Ectodermal cell (in vitro differentiated cells): ENCODE data around the gene CPM.

Experiments
- H3K27ac ChIP-seq: 2 replicates; pipeline ENCODE4 v1.7.0; 2013; ENCODE audit warnings: mild to moderate bottlenecking, low read depth, low read length; ENCODE audit not compliant: insufficient read depth, poor library complexity, severe bottlenecking
- H3K27me3 ChIP-seq: 2 replicates; pipeline ENCODE4 v1.7.0; 2013; ENCODE audit warnings: mild to moderate bottlenecking, low read length; ENCODE audit not compliant: insufficient read depth, control insufficient read depth, poor library complexity, severe bottlenecking
- H3K36me3 ChIP-seq: one replicate; pipeline ENCODE4 v1.7.0; 2013; ENCODE audit warnings: low read length; ENCODE audit not compliant: control insufficient read depth, insufficient read depth
- H3K4me1 ChIP-seq: one replicate; pipeline ENCODE4 v1.7.0; 2013; ENCODE audit warnings: low read length; ENCODE audit not compliant: control insufficient read depth, insufficient read depth
- H3K4me3 ChIP-seq: 2 replicates; pipeline ENCODE4 v1.7.0; 2013; ENCODE audit warnings: low read depth, low read length, control low read depth; ENCODE audit not compliant: insufficient read depth
- H3K9me3 ChIP-seq: 2 replicates; pipeline ENCODE4 v1.7.0; 2013; ENCODE audit warnings: mild to moderate bottlenecking, low read length, moderate library complexity; ENCODE audit not compliant: control insufficient read depth
- WGBS, 2 experiments: methylation state at CpG; one replicate each; pipeline ENCODE4 v1.1.7; 2013; ENCODE audit warnings: missing lambda C conversion rate in 2 of 2; 5-methylcytosine and 5-hydroxymethylcytosine counted together

The CPM gene

GRCh38 chr12:68971404-68971803 is 38.4 kb upstream of the CPM start:
- H3K4me1 ChIP-seq, result no peaks in the 10 kb centered on the region
- H3K4me3 ChIP-seq, result no peak overlapping the region
- H3K9me3 ChIP-seq, result no peaks in the 10 kb centered on the region
- no peak overlapping the region for H3K27ac ChIP-seq
- 91 to 96% methylated on average over 7 to 8 of the region's 8 CpGs for WGBS, 2 experiments
- H3K36me3 ChIP-seq, result no peaks in the 10 kb centered on the region
- no peaks in the 10 kb centered on the region for H3K27me3 ChIP-seq

GRCh38 chr12:68970951-68971350 is 38.0 kb upstream of the CPM start:
- H3K9me3 ChIP-seq, result no peaks in the 10 kb centered on the region
- no peaks in the 10 kb centered on the region for H3K27me3 ChIP-seq
- no peaks in the 10 kb centered on the region for H3K36me3 ChIP-seq
- no peak overlapping the region for H3K27ac ChIP-seq
- no peak overlapping the region for H3K4me3 ChIP-seq
- WGBS, 2 experiments, result no CpG with 5 or more reads among the region's 1 CpG
- H3K4me1 ChIP-seq, result no peaks in the 10 kb centered on the region

- Histone ChIP-seq H3K4me1 (no peaks in the 10 kb centered on the region), H3K27ac (no peak overlapping the region), H3K36me3 (no peaks in the 10 kb centered on the region), H3K4me3 (no peak overlapping the region), H3K9me3 (no peaks in the 10 kb centered on the region), H3K27me3 (no peaks in the 10 kb centered on the region)
Measured at GRCh38 chr12:68970306-68970705, 37.3 kb upstream of the CPM start.

GRCh38 chr12:68967046-68967445 is 34.1 kb upstream of the CPM start:
- no peak overlapping the region for H3K27ac ChIP-seq
- WGBS, 2 experiments, result 95 to 97% methylated on average over 3 of the region's 3 CpGs

DNA sequence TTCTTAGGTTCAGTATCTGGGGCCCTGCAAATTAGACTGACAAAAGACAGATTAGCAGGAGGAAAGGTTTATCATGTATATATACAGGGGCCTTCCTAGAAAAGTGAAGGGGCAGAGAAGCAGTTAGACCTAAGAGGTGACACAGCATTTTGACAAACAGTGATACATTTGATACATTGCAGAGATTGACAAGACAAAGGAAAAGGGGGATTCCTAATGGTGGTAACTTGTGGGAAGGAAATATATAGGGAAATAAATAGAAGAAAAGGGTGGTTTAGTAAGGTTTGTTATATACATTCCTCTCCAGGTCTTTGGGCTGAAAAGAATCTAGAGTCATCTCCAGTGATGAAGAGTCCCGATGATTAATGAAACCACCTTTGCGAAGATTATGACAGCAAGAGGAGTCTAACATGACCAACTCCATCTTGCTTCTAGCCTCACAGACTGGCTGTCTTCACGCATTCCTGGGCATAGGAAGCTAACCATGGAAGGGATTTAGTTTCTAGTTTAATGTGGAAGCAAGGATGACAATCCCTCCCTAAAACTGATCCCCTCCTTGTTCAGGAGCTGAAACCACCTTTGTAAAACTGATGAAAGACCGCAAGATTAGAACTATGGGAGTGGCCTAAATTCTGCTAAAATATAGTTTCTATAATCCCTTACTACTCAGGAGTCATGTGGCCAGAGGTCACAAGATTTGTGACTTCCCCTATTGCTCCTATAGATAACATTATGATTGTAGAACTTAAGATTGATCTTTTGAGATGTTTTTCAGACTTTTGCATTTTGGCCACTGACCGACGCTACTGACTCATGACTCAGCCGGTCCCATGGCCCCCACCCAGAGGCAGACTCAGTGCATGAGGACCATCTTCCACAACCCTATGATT is 31.1 kb upstream of the CPM start:
- H3K4me3 ChIP-seq, result no peak overlapping the region
- H3K9me3 ChIP-seq, result no peaks in the 10 kb centered on the region
- WGBS, 2 experiments, result 94 to 98% methylated on average over 7 of the region's 7 CpGs
- H3K36me3 ChIP-seq, result no peaks in the 10 kb centered on the region
- H3K27me3 ChIP-seq, result no peaks in the 10 kb centered on the region
- no peak overlapping the region for H3K27ac ChIP-seq
- H3K4me1 ChIP-seq, result no peaks in the 10 kb centered on the region

More at GRCh38 chr12:68967046-68967445, 34.1 kb upstream of the CPM start:
- Histone ChIP-seq H3K36me3 (no peaks in the 10 kb centered on the region), H3K4me1 (no peaks in the 10 kb centered on the region), H3K27me3 (no peaks in the 10 kb centered on the region), H3K4me3 (no peak overlapping the region), H3K9me3 (no peaks in the 10 kb centered on the region)

GRCh38 chr12:68962877-68963855 is 30.2 kb upstream of the CPM start:
- Histone ChIP-seq H3K27ac (no peak overlapping the region), H3K36me3 (no peaks in the 10 kb centered on the region), H3K9me3 (no peaks in the 10 kb centered on the region), H3K27me3 (no peaks in the 10 kb centered on the region), H3K4me1 (no peaks in the 10 kb centered on the region), H3K4me3 (no peak overlapping the region)
- 92 to 93% methylated on average over 5 of the region's 5 CpGs for WGBS, 2 experiments

- H3K36me3 ChIP-seq, result no peaks in the 10 kb centered on the region
- 95 to 97% methylated on average over 6 of the region's 7 CpGs for WGBS, 2 experiments
- H3K27ac ChIP-seq, result no peak overlapping the region
- no peak overlapping the region for H3K4me3 ChIP-seq
- no peaks in the 10 kb centered on the region for H3K27me3 ChIP-seq
- H3K9me3 ChIP-seq, result no peaks in the 10 kb centered on the region
- H3K4me1 ChIP-seq, result no peaks in the 10 kb centered on the region
Measured at GRCh38 chr12:68959891-68960464, 27.0 kb upstream of the CPM start.

DNA sequence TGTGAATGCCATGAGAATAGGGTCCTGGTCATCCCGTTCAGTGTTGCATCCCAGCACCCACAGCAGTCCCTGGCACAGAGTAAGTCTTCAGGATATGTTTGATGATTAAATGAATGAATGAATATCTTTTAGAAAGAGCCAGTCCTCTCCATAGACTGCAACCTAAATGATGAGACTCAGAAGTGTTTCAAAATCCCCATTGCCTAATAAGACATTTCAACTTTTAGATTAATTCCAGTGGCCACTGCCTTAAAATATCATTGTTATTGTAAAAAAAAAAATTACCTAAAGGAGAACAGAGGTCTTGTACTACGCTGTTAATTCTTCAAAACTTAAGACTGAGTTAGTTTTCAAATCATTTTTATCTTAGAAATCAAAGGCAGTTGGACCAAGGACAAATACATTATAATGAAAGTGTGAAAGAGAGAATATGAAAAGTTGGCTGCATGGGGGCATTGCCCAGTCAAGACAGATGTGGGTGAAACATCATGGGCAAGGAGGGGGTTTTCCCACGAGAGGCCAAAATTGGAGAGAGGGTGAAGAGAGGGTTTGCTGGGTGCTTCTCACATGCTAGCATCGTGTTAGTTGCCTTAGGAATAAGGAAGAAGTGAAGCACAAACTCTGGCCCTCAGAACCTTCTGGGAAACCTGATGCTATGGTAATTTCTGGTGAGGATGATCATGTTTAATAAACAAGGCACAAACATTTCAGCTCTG is 26.3 kb upstream of the CPM start:
- Histone ChIP-seq H3K9me3 (no peaks in the 10 kb centered on the region), H3K27ac (no peak overlapping the region), H3K36me3 (no peaks in the 10 kb centered on the region), H3K4me1 (no peaks in the 10 kb centered on the region), H3K27me3 (no peaks in the 10 kb centered on the region), H3K4me3 (no peak overlapping the region)
- 89 to 90% methylated on average over 4 of the region's 4 CpGs for WGBS, 2 experiments

DNA sequence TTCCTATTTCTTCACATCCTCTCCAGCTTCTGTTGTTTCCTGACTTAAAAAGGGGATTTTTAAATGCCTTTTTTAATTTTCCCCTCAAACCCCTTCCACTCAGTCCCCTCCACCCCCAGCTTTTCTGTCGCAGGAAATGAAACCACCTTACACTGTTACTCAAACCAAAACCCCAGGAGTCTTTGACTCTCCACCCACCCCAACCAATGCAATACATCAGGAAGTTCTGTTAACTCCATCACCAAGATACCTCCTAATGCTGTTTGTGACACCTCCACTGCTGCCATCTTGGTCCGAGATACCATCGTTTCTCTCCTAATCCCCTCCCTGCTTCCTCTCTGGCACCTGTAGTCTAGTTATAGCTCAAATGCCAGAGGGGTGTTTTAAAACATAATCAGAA is 25.4 kb upstream of the CPM start:
- H3K36me3 ChIP-seq, result no peaks in the 10 kb centered on the region
- 93 to 94% methylated on average over 3 of the region's 3 CpGs for WGBS, 2 experiments
- no peaks in the 10 kb centered on the region for H3K9me3 ChIP-seq
- no peaks in the 10 kb centered on the region for H3K4me1 ChIP-seq
- H3K27me3 ChIP-seq, result no peaks in the 10 kb centered on the region
- no peak overlapping the region for H3K27ac ChIP-seq
- H3K4me3 ChIP-seq, result no peak overlapping the region
